ENCODE results near the gene ATP6V0D1.
"Not testable (repeated sequence)": the region's sequence is repeated elsewhere in the genome, so short reads cannot be mapped to it uniquely, and the experiment has no call there.

Gene ATP6V0D1

DNA sequence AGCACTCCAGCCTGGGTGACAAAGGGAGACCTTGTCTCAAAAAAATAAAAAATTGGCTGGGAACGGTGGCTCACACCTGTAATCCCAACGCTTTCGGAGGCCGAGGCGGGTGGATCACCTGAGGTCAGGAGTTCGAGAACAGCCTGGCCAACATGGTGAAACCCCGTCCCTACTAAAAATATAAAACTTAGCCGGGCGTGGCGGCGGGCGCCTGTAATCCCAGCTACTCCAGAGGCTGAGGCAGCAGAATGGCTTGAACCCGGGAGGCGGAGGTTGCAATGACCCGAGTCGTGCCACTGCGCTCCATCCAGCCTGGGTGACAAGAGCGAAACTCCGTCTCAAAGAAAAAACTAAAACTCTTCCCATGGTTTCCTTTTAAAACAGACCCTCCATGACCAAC, 65.5 kb downstream of the ATP6V0D1 start:
- FAIRE-seq; DNase-seq (ENCODE audit: extremely low spot score, insufficient read length, low read depth): not testable (repeated sequence)

DNA sequence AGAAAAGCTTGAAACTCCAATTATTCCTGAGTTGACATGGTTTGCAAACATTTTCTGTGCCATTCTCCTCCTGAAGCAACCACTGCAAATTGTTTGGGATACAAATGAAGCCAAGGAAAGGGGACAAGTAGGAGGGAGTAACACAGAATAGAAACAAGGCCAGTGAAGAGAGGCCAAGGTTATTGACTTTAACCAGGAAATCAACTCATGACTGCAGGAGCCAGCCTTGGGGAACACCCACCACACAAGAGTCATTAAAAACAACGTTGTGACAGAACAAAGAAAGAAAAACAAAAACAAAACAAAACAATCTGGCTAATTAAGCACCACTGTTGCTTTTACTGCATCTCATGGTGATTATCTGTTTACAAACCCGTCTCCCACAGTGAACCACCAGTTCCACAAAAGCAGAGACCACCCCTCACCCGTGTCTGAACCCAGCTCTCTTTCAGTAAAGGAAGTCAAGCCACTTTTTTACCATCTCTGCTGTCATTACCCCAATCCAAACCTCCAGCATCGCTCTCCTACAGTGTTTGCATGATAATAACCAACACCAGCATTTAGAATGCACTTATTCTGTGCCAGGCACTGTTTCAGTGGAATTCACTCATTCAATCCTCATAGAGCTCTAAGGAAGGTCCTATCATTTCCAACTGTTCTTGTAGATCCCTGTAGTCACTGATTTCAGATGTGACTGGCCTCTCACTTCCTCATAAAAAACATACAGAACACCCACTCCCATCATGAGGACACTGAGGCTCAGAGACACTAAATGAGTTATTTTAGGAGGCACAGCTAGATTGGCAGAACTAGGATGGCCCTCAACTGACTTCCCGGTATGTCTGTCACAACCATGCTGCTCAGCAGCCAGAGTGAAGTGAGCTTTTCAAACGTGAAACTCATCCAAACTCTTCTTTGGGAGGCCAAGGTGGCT, 66.7 kb downstream of the ATP6V0D1 start:
- DNase-seq (ENCODE audit: extremely low spot score, insufficient read length, low read depth) (no peak), FAIRE-seq (no peak)

DNA sequence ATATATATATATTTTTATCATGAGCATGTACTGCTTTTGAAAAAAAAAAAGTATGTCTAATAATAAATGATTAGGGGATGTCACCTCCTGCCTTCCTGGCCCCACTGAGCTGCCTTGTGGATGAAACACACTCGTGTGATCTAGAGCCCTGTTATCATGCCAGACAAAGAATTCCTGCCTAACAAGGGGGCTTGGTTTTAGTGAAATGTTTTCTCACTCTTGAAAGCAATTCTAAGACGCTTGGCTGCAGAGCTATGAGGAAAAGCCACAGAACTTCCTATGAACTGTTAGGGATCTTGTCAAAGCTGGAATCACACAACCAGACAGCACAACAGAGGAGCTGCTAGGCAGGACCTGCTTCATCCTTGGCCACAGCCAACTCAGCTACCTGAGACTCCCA, 68.7 kb downstream of the ATP6V0D1 start:
- no peak for FAIRE-seq
- no peak for DNase-seq (ENCODE audit: extremely low spot score, insufficient read length, low read depth)

DNA sequence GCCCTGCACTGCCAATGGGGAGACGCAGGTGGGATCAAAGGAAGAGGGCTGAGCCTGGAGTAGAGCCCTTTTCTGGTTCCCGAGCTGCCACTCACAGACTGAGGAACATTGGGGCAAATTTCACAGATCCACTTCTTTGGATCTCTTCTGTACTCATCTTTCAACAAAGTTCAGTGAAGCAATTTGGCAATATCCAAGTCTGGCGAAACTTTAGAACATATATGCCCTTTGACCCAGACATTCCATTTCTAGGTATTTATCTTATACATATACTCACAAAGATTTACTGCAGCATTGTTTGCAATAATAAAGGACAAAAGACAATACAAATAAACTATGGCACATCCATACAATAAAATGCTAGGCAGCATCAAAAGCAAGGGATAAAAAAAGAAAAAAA, 69.6 kb downstream of the ATP6V0D1 start:
- no peak for DNase-seq (ENCODE audit: extremely low spot score, insufficient read length, low read depth)
- FAIRE-seq: no peak

DNA sequence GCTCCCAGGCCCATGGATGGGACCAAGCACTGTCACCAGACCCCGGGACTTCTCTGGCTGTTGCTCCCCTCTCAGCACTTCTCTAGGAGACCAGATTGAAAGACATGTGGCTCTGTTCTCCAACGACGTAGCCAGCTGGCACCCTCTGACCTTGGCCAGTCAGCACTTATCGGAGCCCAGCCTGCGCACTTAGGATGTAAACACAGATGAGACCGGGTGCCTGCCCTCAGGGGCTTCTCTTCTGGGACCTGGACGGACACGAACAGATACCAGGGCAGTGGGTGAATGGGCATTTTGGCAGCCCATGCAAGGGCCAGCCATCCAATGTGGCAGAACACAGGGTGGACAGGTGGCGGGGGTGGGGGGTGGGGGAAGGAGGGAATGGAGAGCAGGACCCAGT, 71.3 kb downstream of the ATP6V0D1 start:
- no peak for DNase-seq (ENCODE audit: extremely low spot score, insufficient read length, low read depth)

DNA sequence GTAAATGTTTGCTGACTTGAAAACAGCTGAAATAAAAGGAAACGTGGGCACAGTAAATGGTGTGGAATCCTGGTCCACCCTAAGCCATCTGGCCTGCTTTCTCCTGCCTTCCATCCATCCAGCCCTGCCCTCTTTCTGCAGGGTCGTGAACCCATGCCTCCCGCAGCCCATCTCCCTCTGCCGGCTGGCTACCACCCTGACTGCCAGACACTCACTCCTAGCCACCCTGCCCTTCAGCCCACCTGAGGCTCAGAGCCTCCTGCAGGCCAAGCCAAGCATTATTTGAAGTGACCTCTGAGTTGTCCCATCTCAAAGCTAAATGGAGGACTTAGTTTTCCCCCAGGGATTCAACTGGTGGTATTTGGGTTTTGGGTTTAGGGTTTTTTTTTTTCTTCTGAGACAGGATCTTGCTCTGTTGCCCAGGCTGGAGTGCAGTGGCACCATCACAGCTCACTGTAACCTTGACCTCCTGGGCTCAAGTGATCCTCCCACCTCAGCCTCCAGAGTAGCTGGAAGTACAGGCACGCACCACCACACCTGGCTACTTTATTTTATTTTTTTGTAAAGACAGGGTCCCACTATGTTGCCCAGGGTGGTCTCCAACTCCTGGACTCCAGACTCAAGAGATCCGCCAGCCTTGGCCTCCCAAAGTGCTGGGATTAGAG, 73.0 kb downstream of the ATP6V0D1 start:
- FAIRE-seq: no peak

More for the DNA sequence above, 71.3 kb downstream of the ATP6V0D1 start:
- FAIRE-seq: no peak

DNA sequence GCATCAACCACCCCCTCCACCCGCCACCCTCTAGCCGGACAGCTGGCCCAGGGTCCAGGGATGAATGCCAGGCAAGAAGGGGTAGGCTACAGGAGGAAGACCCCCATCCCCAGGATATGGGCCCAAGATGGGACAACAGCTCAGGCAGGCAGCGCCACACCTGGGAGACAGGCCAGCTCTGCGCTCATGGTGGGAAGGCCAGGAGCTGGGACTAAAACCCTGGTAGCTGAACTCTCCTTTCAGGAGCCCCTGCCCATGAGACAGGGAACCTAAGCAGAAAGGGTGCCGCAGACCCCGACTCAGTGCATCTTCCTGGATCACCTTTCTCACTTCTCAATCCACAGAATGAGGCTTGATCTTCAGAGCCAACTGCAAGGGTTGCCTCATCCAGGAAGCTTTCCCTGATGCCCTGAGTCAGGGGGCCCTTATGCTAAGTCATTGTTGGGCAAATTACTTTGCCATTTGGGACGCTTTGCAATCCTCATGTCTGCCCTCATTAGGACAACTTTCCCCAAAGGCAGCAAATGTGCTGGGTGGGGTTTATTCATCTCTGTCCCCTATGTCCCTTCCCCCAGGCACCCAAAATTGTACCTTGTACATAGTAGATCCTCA, 73.7 kb downstream of the ATP6V0D1 start:
- no peak for DNase-seq (ENCODE audit: extremely low spot score, insufficient read length, low read depth)
- FAIRE-seq: no peak

More for the DNA sequence above, 73.0 kb downstream of the ATP6V0D1 start:
- no peak for DNase-seq (ENCODE audit: extremely low spot score, insufficient read length, low read depth)

GRCh38 chr16:67406111-67406971, 74.6 kb downstream of the ATP6V0D1 start:
- DNase-seq (ENCODE audit: extremely low spot score, insufficient read length, low read depth): no peak
- no peak for FAIRE-seq

- FAIRE-seq: no peak
Measured at GRCh38 chr16:67405336-67405735, 75.6 kb downstream of the ATP6V0D1 start.

GRCh38 chr16:67404740-67405226, 76.2 kb downstream of the ATP6V0D1 start:
- no peak for FAIRE-seq

More at GRCh38 chr16:67405336-67405735, 75.6 kb downstream of the ATP6V0D1 start:
- no peak for DNase-seq (ENCODE audit: extremely low spot score, insufficient read length, low read depth)

DNA sequence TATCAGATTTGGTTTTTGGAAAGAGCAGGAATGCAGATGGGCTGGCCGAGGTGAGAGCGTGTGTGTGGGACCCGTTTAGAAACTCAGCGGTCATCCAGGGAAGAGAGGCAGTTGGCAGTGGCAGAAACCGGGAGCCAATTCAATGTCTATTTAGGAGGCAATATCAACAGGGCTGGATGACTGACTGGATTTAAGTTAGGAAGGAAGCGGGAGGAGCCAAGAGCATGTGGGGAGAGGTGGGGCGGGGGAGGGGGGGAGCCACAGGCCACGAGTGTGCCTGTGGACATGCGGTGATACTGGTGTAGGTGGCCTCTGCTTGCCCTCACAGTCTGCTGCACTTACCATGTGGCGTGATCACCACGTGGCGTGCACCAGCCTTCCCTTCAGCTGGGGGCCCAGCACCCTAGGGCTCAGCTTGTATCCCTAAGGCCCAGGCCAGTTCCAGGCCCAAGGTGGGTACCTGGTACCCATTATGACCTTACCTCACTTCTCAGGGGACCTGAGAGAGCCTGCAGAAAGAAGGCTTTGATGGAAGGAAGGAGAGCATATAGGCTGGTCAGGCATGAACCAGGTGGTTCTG, 76.9 kb downstream of the ATP6V0D1 start:
- FAIRE-seq (no peak), DNase-seq (ENCODE audit: extremely low spot score, insufficient read length, low read depth) (no peak)

More at GRCh38 chr16:67404740-67405226, 76.2 kb downstream of the ATP6V0D1 start:
- DNase-seq (ENCODE audit: extremely low spot score, insufficient read length, low read depth): no peak

DNA sequence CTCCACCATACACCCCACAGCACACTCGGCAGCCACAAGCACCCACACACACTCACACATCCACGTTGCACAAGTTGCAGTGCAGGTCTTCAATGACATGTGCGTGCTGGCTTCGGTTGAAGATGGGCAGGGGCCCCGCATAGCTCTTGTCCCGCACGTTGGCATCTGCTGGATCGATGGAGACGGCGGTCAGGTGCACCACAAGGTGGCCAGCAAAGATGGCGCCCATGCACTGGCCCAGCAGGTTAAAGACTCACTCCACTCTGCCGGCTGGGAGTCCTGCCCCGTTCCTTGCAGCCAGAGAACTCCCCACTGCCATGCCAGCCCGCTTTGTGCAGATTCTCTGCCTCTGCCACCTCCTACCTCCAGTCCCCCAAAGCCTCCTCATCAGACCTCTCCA, 80.1 kb downstream of the ATP6V0D1 start:
- no peak for FAIRE-seq
- no peak for DNase-seq (ENCODE audit: extremely low spot score, insufficient read length, low read depth)

GRCh38 chr16:67399749-67400704, 80.9 kb downstream of the ATP6V0D1 start:
- FAIRE-seq (no peak), DNase-seq (ENCODE audit: extremely low spot score, insufficient read length, low read depth) (no peak)

GRCh38 chr16:67399218-67399733, 81.7 kb downstream of the ATP6V0D1 start:
- no peak for FAIRE-seq
- DNase-seq (ENCODE audit: extremely low spot score, insufficient read length, low read depth): peak; percentile 58

DNA sequence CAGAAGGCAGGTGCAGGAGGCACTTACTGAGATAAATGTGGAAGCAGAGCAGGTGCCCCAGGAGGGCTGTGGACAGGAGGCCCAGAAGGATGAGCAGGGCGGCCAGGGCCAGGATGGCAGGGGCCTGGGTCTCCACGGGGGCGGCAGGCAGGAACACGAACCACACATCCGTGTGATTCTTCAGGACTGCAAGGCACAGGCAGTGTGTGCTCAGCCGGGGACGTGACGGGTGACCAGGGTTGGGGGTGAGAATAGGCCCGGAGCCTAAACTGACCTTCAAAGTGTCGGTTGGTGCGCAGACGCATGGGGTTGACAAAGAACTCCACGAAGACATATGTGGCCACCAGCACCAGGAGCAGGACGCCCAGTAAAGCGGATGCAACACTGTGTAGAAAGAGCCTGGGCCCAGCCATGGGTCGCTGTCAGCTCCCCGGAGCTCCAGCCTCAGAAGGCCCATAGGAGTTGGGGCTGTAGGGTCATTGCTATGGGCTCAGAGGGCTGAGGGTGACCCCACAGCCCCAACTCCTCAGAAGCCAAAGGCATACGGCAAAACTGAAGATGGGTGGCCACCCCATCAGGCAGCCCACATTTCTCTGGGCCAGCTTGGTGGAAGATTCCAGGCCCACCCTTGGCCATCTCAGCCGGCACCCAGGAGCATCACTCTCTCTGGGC, 82.3 kb downstream of the ATP6V0D1 start:
- DNase-seq (ENCODE audit: extremely low spot score, insufficient read length, low read depth) (no peak), FAIRE-seq (no peak)

DNA sequence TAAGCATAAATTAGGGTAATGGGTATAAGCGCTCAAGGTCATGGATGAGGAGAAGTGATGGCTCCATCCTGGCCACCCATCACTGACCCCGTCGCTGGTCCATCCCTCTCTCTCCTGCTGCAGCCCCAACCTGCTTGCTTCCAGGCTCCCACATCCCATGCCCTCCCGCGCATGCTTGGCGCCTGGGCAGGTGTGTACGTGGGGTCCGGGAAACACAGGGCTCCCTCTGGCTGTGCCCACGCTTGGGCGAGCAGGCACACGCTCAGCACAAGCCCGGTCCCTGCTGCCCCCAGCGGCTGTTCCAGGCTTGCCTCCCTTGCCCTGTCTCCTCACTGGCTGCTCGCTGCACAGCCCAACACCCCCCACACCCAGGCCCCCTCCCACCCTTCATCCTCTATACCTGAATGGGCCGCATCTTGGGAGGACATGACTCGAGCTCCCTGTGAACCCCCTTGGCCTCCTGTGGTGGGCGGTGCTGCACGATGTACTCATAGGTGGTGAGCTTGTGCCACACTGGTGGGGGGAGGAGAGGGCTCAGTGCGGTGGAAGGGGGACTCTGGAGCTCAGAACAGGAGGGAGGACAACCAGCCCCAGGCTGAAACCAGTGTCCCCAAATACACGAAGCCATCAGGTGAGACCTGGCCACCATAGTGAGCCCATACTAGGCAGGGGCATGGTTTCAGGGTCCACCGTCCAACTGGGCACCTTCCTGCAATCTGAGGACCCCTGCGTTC, 83.0 kb downstream of the ATP6V0D1 start:
- FAIRE-seq (no peak), DNase-seq (ENCODE audit: extremely low spot score, insufficient read length, low read depth) (no peak)

All from GM18507 (cell line).